Stimulated activated naive CD8-positive, alpha-beta T cell treated with anti-CD3 and anti-CD28 coated beads, Interleukin-15, amount 100 ng/mL, for 72 hours (primary cell): ENCODE data around the gene GNE.
"Not testable (repeated sequence)": the region's sequence is repeated elsewhere in the genome, so short reads cannot be mapped to it uniquely, and the experiment has no call there.

Experiments
- ATAC-seq: fragments of 150-1000 bp; cut with Tn5 transposase; 2 replicates; pipeline ENCODE4 v1.10.0; 2021; ENCODE audit warnings: mild to moderate bottlenecking, moderate library complexity
- DNase-seq, 2 donors: peaks; one replicate each; pipeline ENCODE4 v3.0.0; 2021 to 2022
- H3K27ac Mint-ChIP-seq, 2 donors: one replicate each; pipeline ENCODE4 v1.8.0; 2022; ENCODE audit warnings: mild to moderate bottlenecking in 2 of 2, mixed read lengths in 2 of 2, moderate library complexity in 2 of 2
- H3K27me3 Mint-ChIP-seq: one replicate; pipeline ENCODE4 v1.8.0; 2022; ENCODE audit warnings: mixed read lengths
- H3K4me1 Mint-ChIP-seq: one replicate; pipeline ENCODE4 v1.8.0; 2022; ENCODE audit warnings: mild to moderate bottlenecking, mixed read lengths
- H3K4me3 Mint-ChIP-seq, 2 donors: one replicate each; pipeline ENCODE4 v1.8.0; 2022; ENCODE audit warnings: mild to moderate bottlenecking in 2 of 2, mixed read lengths in 2 of 2, moderate library complexity in 1 of 2
- H3K9me3 Mint-ChIP-seq, 2 donors: one replicate each; pipeline ENCODE4 v1.8.0; 2022; ENCODE audit warnings: mixed read lengths in 2 of 2

Gene GNE, protein sequence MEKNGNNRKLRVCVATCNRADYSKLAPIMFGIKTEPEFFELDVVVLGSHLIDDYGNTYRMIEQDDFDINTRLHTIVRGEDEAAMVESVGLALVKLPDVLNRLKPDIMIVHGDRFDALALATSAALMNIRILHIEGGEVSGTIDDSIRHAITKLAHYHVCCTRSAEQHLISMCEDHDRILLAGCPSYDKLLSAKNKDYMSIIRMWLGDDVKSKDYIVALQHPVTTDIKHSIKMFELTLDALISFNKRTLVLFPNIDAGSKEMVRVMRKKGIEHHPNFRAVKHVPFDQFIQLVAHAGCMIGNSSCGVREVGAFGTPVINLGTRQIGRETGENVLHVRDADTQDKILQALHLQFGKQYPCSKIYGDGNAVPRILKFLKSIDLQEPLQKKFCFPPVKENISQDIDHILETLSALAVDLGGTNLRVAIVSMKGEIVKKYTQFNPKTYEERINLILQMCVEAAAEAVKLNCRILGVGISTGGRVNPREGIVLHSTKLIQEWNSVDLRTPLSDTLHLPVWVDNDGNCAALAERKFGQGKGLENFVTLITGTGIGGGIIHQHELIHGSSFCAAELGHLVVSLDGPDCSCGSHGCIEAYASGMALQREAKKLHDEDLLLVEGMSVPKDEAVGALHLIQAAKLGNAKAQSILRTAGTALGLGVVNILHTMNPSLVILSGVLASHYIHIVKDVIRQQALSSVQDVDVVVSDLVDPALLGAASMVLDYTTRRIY

DNA sequence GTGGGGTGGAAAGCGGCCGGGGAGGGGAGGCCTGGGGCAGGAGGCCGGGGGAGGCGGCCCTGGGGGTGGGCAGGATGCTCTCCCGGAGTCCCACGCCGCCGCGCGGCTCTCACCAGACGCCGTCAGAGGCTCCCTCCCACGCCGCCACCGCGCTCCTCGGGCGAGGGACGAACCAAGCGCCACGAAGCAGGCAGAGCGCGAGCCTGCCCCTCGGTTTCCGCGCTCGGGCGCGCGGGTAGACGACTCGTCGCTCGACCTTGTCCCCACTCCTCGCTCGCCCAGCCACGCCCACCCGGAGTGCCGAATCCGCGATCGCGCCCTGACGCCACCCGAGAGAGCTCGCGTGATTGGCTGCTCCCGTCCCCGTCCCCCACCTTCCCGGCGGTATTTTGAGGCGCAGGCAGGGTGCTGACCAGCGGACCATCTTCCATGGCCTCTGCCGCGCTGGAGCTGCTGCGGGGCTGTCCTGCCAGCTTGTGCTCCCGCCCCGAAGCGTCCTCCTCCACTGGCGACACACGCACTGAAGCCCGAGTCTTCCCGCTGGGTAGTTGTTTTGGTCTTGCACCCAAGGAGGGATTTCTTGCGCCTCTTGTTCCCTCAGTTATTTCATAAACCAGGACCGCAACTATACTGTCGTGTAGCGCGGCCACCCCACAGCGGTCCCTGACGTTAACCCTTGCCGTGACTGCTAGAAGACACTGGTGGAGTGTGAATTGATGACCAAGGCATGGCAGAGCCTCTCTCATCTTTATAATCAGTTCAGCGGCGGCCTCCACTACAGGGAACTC, at the start of gene GNE:
GNE (minus strand) TSS at position 241 of the 788 bp plus-strand sequence. CDS start 9,093 bp downstream, outside the sequence.
- H3K27ac Mint-ChIP-seq, result peak within 1 kb of the TSS; percentile 91 to 95
- H3K4me1 Mint-ChIP-seq, result peaks cover 7% of the 10 kb centered on the region
- H3K4me3 Mint-ChIP-seq, result peak within 1 kb of the TSS; percentile 88 to 96
- peak; percentile 95 for ATAC-seq
- peak; percentile 97 to 98 for DNase-seq
- H3K27me3 Mint-ChIP-seq, result no peaks in the 10 kb centered on the region
- H3K9me3 Mint-ChIP-seq, result no peaks in the 10 kb centered on the region

DNA sequence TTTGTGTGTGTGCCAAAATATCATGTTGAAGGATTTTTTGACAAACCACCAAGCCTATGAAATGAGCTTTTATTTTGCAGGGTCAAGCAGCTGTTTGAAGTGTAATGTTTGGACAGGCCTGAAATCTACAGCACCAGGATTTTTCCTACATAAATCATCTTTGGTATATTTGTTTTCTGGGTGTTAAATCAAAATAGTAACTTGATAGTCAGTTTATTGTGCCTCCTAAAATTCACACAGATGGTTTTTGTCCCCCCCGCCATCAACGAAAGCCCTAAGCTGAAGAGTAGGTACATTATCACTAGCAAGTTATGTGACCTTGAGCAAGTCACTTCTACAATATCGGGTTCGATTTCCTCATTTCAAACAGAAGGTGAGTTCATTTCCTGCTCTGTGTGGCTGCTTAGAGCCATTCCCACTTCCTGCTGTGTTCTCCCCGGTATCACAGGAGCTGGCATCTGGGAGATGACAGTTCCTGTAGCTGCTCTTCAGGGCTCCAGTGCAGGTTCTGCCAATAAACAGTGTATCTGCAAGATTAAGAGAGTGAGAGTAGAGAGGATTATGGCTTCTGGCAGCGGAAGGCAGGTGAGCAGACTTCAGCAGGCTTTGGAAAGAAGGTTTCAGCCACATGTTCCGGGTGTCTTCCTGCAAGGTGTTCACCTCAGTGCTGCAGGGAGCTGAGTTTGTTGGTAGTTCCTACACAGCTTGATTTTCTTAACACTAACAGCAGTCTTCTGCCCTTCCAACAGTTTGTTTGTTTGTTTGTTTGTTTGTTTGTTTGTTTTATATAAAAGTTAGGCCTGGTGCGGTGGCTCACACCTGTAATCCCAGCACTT, 48.4 kb upstream of the GNE start:
- ATAC-seq, result no peak

DNA sequence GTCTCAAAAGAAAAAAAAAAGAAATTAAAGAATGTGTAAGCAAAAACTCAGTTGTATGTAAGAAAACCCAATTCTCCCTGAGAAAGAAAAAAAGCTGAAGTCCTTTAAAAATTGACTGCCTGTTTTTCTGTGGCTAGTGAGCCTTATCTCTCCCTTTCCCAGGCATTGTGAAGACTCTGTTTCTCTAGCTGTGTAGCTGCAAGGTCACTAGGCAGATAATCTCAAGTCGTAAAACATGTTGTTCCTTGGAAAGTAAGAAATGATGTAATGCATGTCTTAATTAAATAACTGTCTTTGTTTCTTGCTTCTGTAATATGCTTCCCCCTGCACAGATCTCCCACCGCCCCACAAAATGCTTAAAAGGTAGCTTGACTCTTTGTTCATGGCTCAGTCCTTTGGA, 46.1 kb upstream of the GNE start:
- not testable (repeated sequence) for DNase-seq, H3K9me3 Mint-ChIP-seq, H3K27ac Mint-ChIP-seq, H3K27me3 Mint-ChIP-seq, ATAC-seq, H3K4me1 Mint-ChIP-seq, H3K4me3 Mint-ChIP-seq

More for the DNA sequence above, 48.4 kb upstream of the GNE start:
- no peaks in the 10 kb centered on the region for H3K27me3 Mint-ChIP-seq
- H3K9me3 Mint-ChIP-seq, result no peaks in the 10 kb centered on the region
- peak overlapping the region; percentile 60 to 74 for H3K27ac Mint-ChIP-seq
- DNase-seq, result no peak
- peaks cover 10% of the 10 kb centered on the region for H3K4me1 Mint-ChIP-seq
- H3K4me3 Mint-ChIP-seq, result peak overlapping the region in 1 of 2 donors; percentile 7

DNA sequence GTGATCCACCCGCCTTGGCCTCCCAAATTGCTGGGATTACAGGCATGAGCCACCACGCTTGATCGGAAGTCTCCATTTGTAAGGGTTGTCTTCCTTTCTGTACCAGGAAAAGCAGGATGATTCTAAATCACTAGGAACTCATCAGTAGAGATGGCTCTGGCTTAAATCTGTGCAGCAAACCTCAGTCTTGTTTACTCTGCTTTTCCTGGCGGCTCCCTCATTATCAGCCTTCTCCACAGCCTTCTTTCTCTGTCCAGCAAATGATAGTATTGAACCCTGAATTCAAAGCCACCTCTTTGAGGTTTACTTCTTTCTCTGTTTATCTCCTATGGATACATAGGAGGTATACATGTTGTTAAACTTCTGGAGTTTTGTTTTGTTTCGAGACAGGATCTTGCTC, 43.0 kb upstream of the GNE start:
- peaks cover 2% of the 10 kb centered on the region for H3K4me1 Mint-ChIP-seq
- no peak overlapping the region for H3K27ac Mint-ChIP-seq
- H3K9me3 Mint-ChIP-seq, result no peaks in the 10 kb centered on the region
- ATAC-seq (no peak), DNase-seq (no peak)
- no peaks in the 10 kb centered on the region for H3K27me3 Mint-ChIP-seq
- no peak overlapping the region for H3K4me3 Mint-ChIP-seq

- Mint-ChIP-seq H3K27me3 (no peaks in the 10 kb centered on the region), H3K9me3 (no peaks in the 10 kb centered on the region), H3K27ac (no peak overlapping the region), H3K4me3 (no peak overlapping the region), H3K4me1 (no peaks in the 10 kb centered on the region)
- DNase-seq (no peak), ATAC-seq (no peak)
Measured at GRCh38 chr9:36298566-36298965, 40.3 kb upstream of the GNE start.

- Mint-ChIP-seq H3K4me3 (no peak overlapping the region), H3K4me1 (no peaks in the 10 kb centered on the region), H3K27me3 (no peaks in the 10 kb centered on the region), H3K9me3 (no peaks in the 10 kb centered on the region), H3K27ac (no peak overlapping the region)
- ATAC-seq (no peak), DNase-seq (no peak)
Measured at GRCh38 chr9:36297798-36298197, 39.5 kb upstream of the GNE start.

DNA sequence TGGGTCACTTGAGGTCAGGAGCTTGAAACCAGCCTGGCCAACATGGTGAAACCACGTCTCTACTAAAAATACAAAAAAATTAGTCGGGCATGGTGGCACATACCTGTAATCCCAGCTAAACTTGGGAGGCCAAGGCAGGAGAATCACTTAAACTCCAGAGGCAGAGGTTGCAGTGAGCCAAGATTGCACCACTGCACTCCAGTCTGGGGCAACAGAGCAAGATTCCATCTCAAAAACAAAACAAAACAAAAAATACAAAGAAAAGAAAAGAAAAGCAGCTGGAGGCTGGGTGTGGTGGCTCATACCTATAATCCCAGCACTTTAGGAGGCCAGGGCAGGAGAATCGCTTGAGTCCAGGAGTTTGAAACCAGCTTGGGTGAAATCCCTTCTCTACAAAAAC, 36.7 kb upstream of the GNE start:
- not testable (repeated sequence) for H3K27ac Mint-ChIP-seq, H3K4me1 Mint-ChIP-seq, H3K9me3 Mint-ChIP-seq, ATAC-seq, H3K4me3 Mint-ChIP-seq, H3K27me3 Mint-ChIP-seq, DNase-seq

DNA sequence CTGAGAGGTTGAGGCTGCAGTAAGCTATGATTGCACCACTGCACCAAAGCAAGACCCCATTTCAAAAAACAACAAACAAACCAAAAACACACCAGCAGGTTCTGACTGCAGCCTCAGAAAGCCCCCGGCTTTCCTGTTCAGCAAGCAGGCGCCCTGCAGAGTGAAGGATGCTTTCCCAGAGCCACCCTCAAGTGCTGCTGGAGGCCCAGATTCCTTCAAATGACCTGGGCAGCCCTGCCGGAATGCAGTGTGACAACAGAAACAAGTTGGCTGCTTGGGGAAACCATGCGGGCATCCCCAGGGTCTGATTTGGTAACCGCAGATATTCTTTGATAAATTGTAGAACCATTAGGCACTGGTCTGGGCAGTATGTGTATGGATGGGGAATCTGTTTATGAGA, 35.7 kb upstream of the GNE start:
- Mint-ChIP-seq H3K27me3 (no peaks in the 10 kb centered on the region), H3K4me1 (peaks cover under 1% of the 10 kb centered on the region), H3K9me3 (no peaks in the 10 kb centered on the region), H3K4me3 (no peak overlapping the region), H3K27ac (no peak overlapping the region)
- DNase-seq (no peak), ATAC-seq (no peak)

- no peak for DNase-seq
- no peak overlapping the region for H3K4me3 Mint-ChIP-seq
- no peak for ATAC-seq
- peaks cover 8% of the 10 kb centered on the region for H3K4me1 Mint-ChIP-seq
- no peaks in the 10 kb centered on the region for H3K27me3 Mint-ChIP-seq
- no peaks in the 10 kb centered on the region for H3K9me3 Mint-ChIP-seq
- no peak overlapping the region for H3K27ac Mint-ChIP-seq
Measured at GRCh38 chr9:36293171-36293570, 34.9 kb upstream of the GNE start.

- H3K27me3 Mint-ChIP-seq, result no peaks in the 10 kb centered on the region
- no peaks in the 10 kb centered on the region for H3K9me3 Mint-ChIP-seq
- H3K27ac Mint-ChIP-seq, result no peak overlapping the region
- ATAC-seq (no peak), DNase-seq (no peak)
- H3K4me3 Mint-ChIP-seq, result no peak overlapping the region
- H3K4me1 Mint-ChIP-seq, result peaks cover 13% of the 10 kb centered on the region
Measured at GRCh38 chr9:36292641-36293040, 34.4 kb upstream of the GNE start.

GRCh38 chr9:36290996-36291395, 32.7 kb upstream of the GNE start:
- H3K4me1 Mint-ChIP-seq, result peaks cover 13% of the 10 kb centered on the region
- H3K27me3 Mint-ChIP-seq, result no peaks in the 10 kb centered on the region
- no peaks in the 10 kb centered on the region for H3K9me3 Mint-ChIP-seq
- DNase-seq, result no peak
- ATAC-seq, result no peak
- H3K27ac Mint-ChIP-seq, result peak overlapping the region in 1 of 2 donors; percentile 4
- H3K4me3 Mint-ChIP-seq, result no peak overlapping the region

GRCh38 chr9:36289836-36290435, 31.7 kb upstream of the GNE start:
- Mint-ChIP-seq H3K9me3 (no peaks in the 10 kb centered on the region), H3K27ac (no peak overlapping the region), H3K4me1 (peaks cover 13% of the 10 kb centered on the region), H3K27me3 (no peaks in the 10 kb centered on the region), H3K4me3 (no peak overlapping the region)
- no peak for DNase-seq
- ATAC-seq, result no peak

GRCh38 chr9:36288070-36288469, 29.8 kb upstream of the GNE start:
- ATAC-seq (no peak), DNase-seq (no peak)
- peak overlapping the region in 1 of 2 donors; percentile 25 for H3K4me3 Mint-ChIP-seq
- H3K27me3 Mint-ChIP-seq, result no peaks in the 10 kb centered on the region
- peaks cover 13% of the 10 kb centered on the region for H3K4me1 Mint-ChIP-seq
- H3K27ac Mint-ChIP-seq, result peak overlapping the region in 1 of 2 donors; percentile 85
- H3K9me3 Mint-ChIP-seq, result no peaks in the 10 kb centered on the region

DNA sequence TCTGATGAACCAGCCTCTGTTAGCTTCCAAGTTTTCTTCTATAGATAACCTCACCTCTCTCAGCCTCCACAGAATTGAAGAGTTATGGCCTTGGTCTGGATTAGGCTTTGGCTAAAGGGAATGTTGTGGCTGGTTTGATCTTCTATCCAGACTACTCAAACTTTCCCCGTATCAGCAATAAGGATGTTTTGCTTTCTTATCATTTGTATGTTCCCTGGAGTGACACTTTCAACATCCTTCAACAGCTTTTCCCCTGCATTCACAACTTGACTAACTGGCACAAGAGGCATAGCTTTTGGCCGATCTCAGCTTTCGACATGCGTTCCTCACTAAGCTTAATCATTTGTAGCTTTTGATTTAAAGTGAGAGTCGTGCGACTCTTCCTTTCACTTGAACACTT, 28.1 kb upstream of the GNE start:
- DNase-seq (no peak), ATAC-seq (no peak)
- H3K27me3 Mint-ChIP-seq, result no peaks in the 10 kb centered on the region
- peaks cover 13% of the 10 kb centered on the region for H3K4me1 Mint-ChIP-seq
- H3K9me3 Mint-ChIP-seq, result no peaks in the 10 kb centered on the region
- no peak overlapping the region for H3K4me3 Mint-ChIP-seq
- no peak overlapping the region for H3K27ac Mint-ChIP-seq

DNA sequence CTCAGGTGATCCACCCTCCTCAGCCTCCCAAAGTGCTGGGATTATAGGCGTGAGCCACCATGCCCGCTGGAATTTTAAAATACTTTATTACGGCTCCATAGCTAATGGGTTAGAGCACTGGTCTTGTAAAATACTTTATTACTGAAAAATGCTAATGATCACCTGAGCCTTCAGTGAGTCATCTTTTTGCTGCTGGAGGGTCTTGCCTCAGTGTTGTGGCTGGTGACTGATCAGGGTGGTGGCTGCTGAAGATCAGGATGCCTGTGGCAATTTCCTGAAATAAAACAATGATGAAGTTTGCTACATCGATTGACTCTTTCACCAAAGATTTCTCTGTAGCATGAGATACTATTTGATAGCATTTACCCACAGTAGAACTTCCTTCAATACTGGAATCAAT, 26.0 kb upstream of the GNE start:
- no peaks in the 10 kb centered on the region for H3K9me3 Mint-ChIP-seq
- ATAC-seq (no peak), DNase-seq (no peak)
- H3K4me1 Mint-ChIP-seq, result peaks cover 13% of the 10 kb centered on the region
- no peak overlapping the region for H3K27ac Mint-ChIP-seq
- no peak overlapping the region for H3K4me3 Mint-ChIP-seq
- H3K27me3 Mint-ChIP-seq, result no peaks in the 10 kb centered on the region
